Immature natural killer cell (primary cell): ENCODE results near the gene CTNNA2. TPM values are rescaled to one million over a fixed set of nuclear protein-coding genes. Genes with fewer than 3 reads are reported as not detected.

Experiments used
- DNase-seq, 3 donors: peaks; one replicate each; pipeline ENCODE4 v3.0.0; 2022; ENCODE audit warnings: mixed read lengths in 1 of 3
- H3K27ac Mint-ChIP-seq, 6 donors: one replicate each; pipeline ENCODE4 v1.8.0; 2020; ENCODE audit warnings: mixed read lengths in 6 of 6, mild to moderate bottlenecking in 5 of 6, inconsistent platforms in 4 of 6, moderate library complexity in 3 of 6
- H3K27me3 Mint-ChIP-seq, 3 donors: one replicate each; pipeline ENCODE4 v1.8.0; 2020 to 2021; ENCODE audit warnings: low read depth in 3 of 3, mild to moderate bottlenecking in 3 of 3, mixed read lengths in 3 of 3, moderate library complexity in 3 of 3, inconsistent platforms in 1 of 3
- H3K36me3 Mint-ChIP-seq, 3 donors: one replicate each; pipeline ENCODE4 v1.8.0; 2020; ENCODE audit warnings: mixed read lengths in 3 of 3, inconsistent platforms in 2 of 3, mild to moderate bottlenecking in 2 of 3
- H3K4me1 Mint-ChIP-seq, 2 donors: one replicate each; pipeline ENCODE4 v1.8.0; 2020; ENCODE audit warnings: inconsistent platforms in 2 of 2, mild to moderate bottlenecking in 2 of 2, mixed read lengths in 2 of 2, moderate library complexity in 1 of 2
- H3K4me3 Mint-ChIP-seq, 5 donors: one replicate each; pipeline ENCODE4 v1.8.0; 2020; ENCODE audit warnings: mild to moderate bottlenecking in 5 of 5, mixed read lengths in 5 of 5, inconsistent platforms in 3 of 5, moderate library complexity in 3 of 5
- H3K9me3 Mint-ChIP-seq, 6 donors: one replicate each; pipeline ENCODE4 v1.8.0; 2020; ENCODE audit warnings: mild to moderate bottlenecking in 6 of 6, mixed read lengths in 6 of 6, inconsistent platforms in 4 of 6, moderate library complexity in 3 of 6
- polyA plus RNA-seq, 3 donors: library from polyadenylated mRNA; unstranded; fragments of 300-500 nt; fragmentation: Illumina TruSeq; gene quantifications; one replicate each; pipeline ENCODE4 v1.2.3, GENCODE V29; 2021

Gene CTNNA2
- polyA plus RNA-seq, 3 donors from 2014 or later = not detected

GRCh38 chr2:79789811-79790210 lies 277.0 kb downstream of the CTNNA2 start:
- no peaks in the 10 kb centered on the region for H3K36me3 Mint-ChIP-seq
- DNase-seq = no peak
- peaks cover 0 to 26% (median 11%) of the 10 kb centered on the region in 6 donors for H3K9me3 Mint-ChIP-seq
- H3K4me1 Mint-ChIP-seq = no peaks in the 10 kb centered on the region
- H3K27ac Mint-ChIP-seq = no peak overlapping the region
- H3K4me3 Mint-ChIP-seq = no peak overlapping the region
- H3K27me3 Mint-ChIP-seq = no peaks in the 10 kb centered on the region

- H3K9me3 Mint-ChIP-seq = peaks cover 0 to 21% (median 10%) of the 10 kb centered on the region in 6 donors
- no peak overlapping the region for H3K4me3 Mint-ChIP-seq
- H3K36me3 Mint-ChIP-seq = no peaks in the 10 kb centered on the region
- DNase-seq = no peak
- no peak overlapping the region for H3K27ac Mint-ChIP-seq
- peaks cover 0 to 2% (median 0%) of the 10 kb centered on the region in 3 donors for H3K27me3 Mint-ChIP-seq
- H3K4me1 Mint-ChIP-seq = no peaks in the 10 kb centered on the region
Observed at GRCh38 chr2:79792090-79792489, 279.2 kb downstream of the CTNNA2 start.

GRCh38 chr2:79793006-79793405 lies 280.2 kb downstream of the CTNNA2 start:
- DNase-seq = no peak
- H3K4me1 Mint-ChIP-seq = no peaks in the 10 kb centered on the region
- H3K27ac Mint-ChIP-seq = no peak overlapping the region
- no peak overlapping the region for H3K4me3 Mint-ChIP-seq
- no peaks in the 10 kb centered on the region for H3K36me3 Mint-ChIP-seq
- peaks cover 0 to 2% (median 0%) of the 10 kb centered on the region in 3 donors for H3K27me3 Mint-ChIP-seq
- H3K9me3 Mint-ChIP-seq = peaks cover 0 to 29% (median 10%) of the 10 kb centered on the region in 6 donors

- H3K27ac Mint-ChIP-seq = no peak overlapping the region
- no peak overlapping the region for H3K4me3 Mint-ChIP-seq
- H3K27me3 Mint-ChIP-seq = peaks cover 0 to 3% (median 2%) of the 10 kb centered on the region in 3 donors
- no peaks in the 10 kb centered on the region for H3K4me1 Mint-ChIP-seq
- DNase-seq = no peak
- H3K36me3 Mint-ChIP-seq = peaks cover 0 to 4% (median 0%) of the 10 kb centered on the region in 3 donors
- peaks cover 0 to 43% (median 18%) of the 10 kb centered on the region in 6 donors for H3K9me3 Mint-ChIP-seq
Observed at GRCh38 chr2:79796641-79797040, 283.8 kb downstream of the CTNNA2 start.

GRCh38 chr2:79798776-79799175 lies 285.9 kb downstream of the CTNNA2 start:
- no peak overlapping the region for H3K4me3 Mint-ChIP-seq
- no peaks in the 10 kb centered on the region for H3K4me1 Mint-ChIP-seq

GRCh38 chr2:79799729-79800128 lies 286.9 kb downstream of the CTNNA2 start:
- no peaks in the 10 kb centered on the region for H3K4me1 Mint-ChIP-seq
- no peak overlapping the region for H3K27ac Mint-ChIP-seq
- peaks cover 2 to 40% (median 19%) of the 10 kb centered on the region in 6 donors for H3K9me3 Mint-ChIP-seq
- peaks cover 0 to 4% (median 0%) of the 10 kb centered on the region in 3 donors for H3K36me3 Mint-ChIP-seq
- H3K4me3 Mint-ChIP-seq = no peak overlapping the region
- DNase-seq = no peak
- peaks cover 0 to 3% (median 2%) of the 10 kb centered on the region in 3 donors for H3K27me3 Mint-ChIP-seq

More at GRCh38 chr2:79798776-79799175, 285.9 kb downstream of the CTNNA2 start:
- Mint-ChIP-seq H3K9me3 (peaks cover 0 to 38% (median 19%) of the 10 kb centered on the region in 6 donors), H3K27me3 (peaks cover 0 to 3% (median 2%) of the 10 kb centered on the region in 3 donors), H3K27ac (no peak overlapping the region), H3K36me3 (peaks cover 0 to 4% (median 0%) of the 10 kb centered on the region in 3 donors)
- DNase-seq = no peak

GRCh38 chr2:79801082-79801481 lies 288.2 kb downstream of the CTNNA2 start:
- peaks cover 4 to 41% (median 21%) of the 10 kb centered on the region in 6 donors for H3K9me3 Mint-ChIP-seq
- peaks cover 0 to 4% (median 0%) of the 10 kb centered on the region in 3 donors for H3K36me3 Mint-ChIP-seq
- peaks cover 0 to 3% (median 2%) of the 10 kb centered on the region in 3 donors for H3K27me3 Mint-ChIP-seq
- no peak overlapping the region for H3K27ac Mint-ChIP-seq
- no peak for DNase-seq
- no peaks in the 10 kb centered on the region for H3K4me1 Mint-ChIP-seq
- no peak overlapping the region for H3K4me3 Mint-ChIP-seq

GRCh38 chr2:79817288-79817687 lies 304.4 kb downstream of the CTNNA2 start:
- no peak overlapping the region for H3K27ac Mint-ChIP-seq
- DNase-seq = no peak
- H3K9me3 Mint-ChIP-seq = peaks cover 10 to 49% (median 18%) of the 10 kb centered on the region in 6 donors
- no peaks in the 10 kb centered on the region for H3K27me3 Mint-ChIP-seq
- no peak overlapping the region for H3K4me3 Mint-ChIP-seq
- H3K4me1 Mint-ChIP-seq = no peaks in the 10 kb centered on the region
- no peaks in the 10 kb centered on the region for H3K36me3 Mint-ChIP-seq

GRCh38 chr2:79820281-79820680 lies 307.4 kb downstream of the CTNNA2 start:
- peaks cover 9 to 47% (median 18%) of the 10 kb centered on the region in 6 donors for H3K9me3 Mint-ChIP-seq
- no peaks in the 10 kb centered on the region for H3K4me1 Mint-ChIP-seq
- H3K27me3 Mint-ChIP-seq = peaks cover 0 to 1% (median 0%) of the 10 kb centered on the region in 3 donors
- no peak overlapping the region for H3K4me3 Mint-ChIP-seq
- peaks cover 0 to 3% (median 0%) of the 10 kb centered on the region in 3 donors for H3K36me3 Mint-ChIP-seq
- DNase-seq = no peak
- H3K27ac Mint-ChIP-seq = no peak overlapping the region

- Mint-ChIP-seq H3K4me3 (no peak overlapping the region), H3K27me3 (peaks cover 0 to 3% (median 0%) of the 10 kb centered on the region in 3 donors), H3K9me3 (peaks cover 11 to 41% (median 14%) of the 10 kb centered on the region in 6 donors), H3K4me1 (no peaks in the 10 kb centered on the region), H3K27ac (no peak overlapping the region), H3K36me3 (peaks cover 0 to 3% (median 0%) of the 10 kb centered on the region in 3 donors)
- DNase-seq = no peak
Observed at GRCh38 chr2:79822136-79822535, 309.3 kb downstream of the CTNNA2 start.

- H3K9me3 Mint-ChIP-seq = peaks cover 10 to 53% (median 15%) of the 10 kb centered on the region in 6 donors
- H3K4me3 Mint-ChIP-seq = no peak overlapping the region
- H3K27me3 Mint-ChIP-seq = peaks cover 0 to 3% (median 0%) of the 10 kb centered on the region in 3 donors
- no peak overlapping the region for H3K27ac Mint-ChIP-seq
- DNase-seq = no peak
- no peaks in the 10 kb centered on the region for H3K4me1 Mint-ChIP-seq
- peaks cover 0 to 3% (median 0%) of the 10 kb centered on the region in 3 donors for H3K36me3 Mint-ChIP-seq
Observed at GRCh38 chr2:79824086-79824786, 311.4 kb downstream of the CTNNA2 start.

- peaks cover 8 to 57% (median 14%) of the 10 kb centered on the region in 6 donors for H3K9me3 Mint-ChIP-seq
- peaks cover 0 to 3% (median 0%) of the 10 kb centered on the region in 3 donors for H3K27me3 Mint-ChIP-seq
- H3K4me3 Mint-ChIP-seq = no peak overlapping the region
- H3K36me3 Mint-ChIP-seq = peaks cover 0 to 3% (median 0%) of the 10 kb centered on the region in 3 donors
- no peaks in the 10 kb centered on the region for H3K4me1 Mint-ChIP-seq
- H3K27ac Mint-ChIP-seq = no peak overlapping the region
- no peak for DNase-seq
Observed at GRCh38 chr2:79827881-79828280, 315.0 kb downstream of the CTNNA2 start.

- H3K27me3 Mint-ChIP-seq = peaks cover 0 to under 1% (median 0%) of the 10 kb centered on the region in 3 donors
- DNase-seq = no peak
- H3K4me3 Mint-ChIP-seq = no peak overlapping the region
Observed at GRCh38 chr2:79830501-79830900, 317.6 kb downstream of the CTNNA2 start.

GRCh38 chr2:79831961-79832360 lies 319.1 kb downstream of the CTNNA2 start:
- Mint-ChIP-seq H3K4me1 (no peaks in the 10 kb centered on the region), H3K27ac (no peak overlapping the region), H3K27me3 (no peaks in the 10 kb centered on the region), H3K4me3 (no peak overlapping the region), H3K36me3 (no peaks in the 10 kb centered on the region), H3K9me3 (peaks cover 6 to 42% (median 13%) of the 10 kb centered on the region in 6 donors)
- DNase-seq = no peak

More at GRCh38 chr2:79830501-79830900, 317.6 kb downstream of the CTNNA2 start:
- Mint-ChIP-seq H3K9me3 (peaks cover 5 to 50% (median 12%) of the 10 kb centered on the region in 6 donors), H3K27ac (no peak overlapping the region), H3K4me1 (no peaks in the 10 kb centered on the region), H3K36me3 (no peaks in the 10 kb centered on the region)
